Endothelial cell of umbilical vein (primary cell): ENCODE results near the gene LGMN.

Experiments
- CTCF ChIP-seq, 2 donors: IDR thresholded peaks; 1 replicate in 1 of 2; 2 replicates in 1 of 2; pipeline ENCODE4 v1.5.1; 2011; ENCODE audit warnings: low read length in 2 of 2, mild to moderate bottlenecking in 2 of 2, moderate library complexity in 2 of 2, control low read depth in 1 of 2, inconsistent platforms in 1 of 2, low read depth in 1 of 2; ENCODE audit not compliant: insufficient read depth in 1 of 2; ENCODE audit errors: extremely low read depth in 1 of 2
- EZH2 ChIP-seq: IDR thresholded peaks from 2 replicates; pipeline ENCODE4 v1.6.1; 2012; ENCODE audit warnings: borderline replicate concordance, low read depth, mild to moderate bottlenecking, moderate library complexity, low read length, inconsistent platforms; ENCODE audit not compliant: severe bottlenecking
- FOS ChIP-seq: IDR thresholded peaks from 2 replicates; pipeline ENCODE4 v1.6.1; 2011; ENCODE audit warnings: mild to moderate bottlenecking, low read length, moderate library complexity, borderline replicate concordance; ENCODE audit not compliant: insufficient read depth
- JUN ChIP-seq: IDR thresholded peaks from 2 replicates; pipeline ENCODE4 v1.6.1; 2011; ENCODE audit warnings: borderline replicate concordance, low read depth; ENCODE audit not compliant: insufficient read length, insufficient read depth
- MAX ChIP-seq: IDR thresholded peaks from 2 replicates; pipeline ENCODE4 v1.6.1; 2011; ENCODE audit not compliant: insufficient read depth, insufficient read length
- MYC ChIP-seq: IDR thresholded peaks from one replicate; pipeline ENCODE4 v1.6.1; 2011; ENCODE audit warnings: mild to moderate bottlenecking, low read depth, low read length
- POLR2A ChIP-seq: IDR thresholded peaks from 2 replicates; pipeline ENCODE4 v1.6.1; 2012; ENCODE audit warnings: low read depth, mild to moderate bottlenecking, control low read depth, low read length
- POLR2AphosphoS5 ChIP-seq: IDR thresholded peaks from 2 replicates; pipeline ENCODE4 v1.6.1; 2012; ENCODE audit warnings: low read depth, mild to moderate bottlenecking, control low read depth, low read length, moderate library complexity; ENCODE audit not compliant: insufficient read depth

GRCh38 chr14:92677955-92678354 is 70.5 kb downstream of the LGMN start:
- TF ChIP-seq CTCF (IDR thresholded peaks at IDR 0.05; ENCODE audit: extremely low read depth in 1 of 2, insufficient read depth in 1 of 2, low read depth in 1 of 2, low read length in 2 of 2) (no peak), POLR2A (no peak), EZH2 (no peak), POLR2AphosphoS5 (no peak), MAX (no peak), JUN (no peak), FOS (no peak), MYC (no peak)
